Ovary (tissue), 3 donors: ENCODE data around the gene SETD2.

Experiments used
- CTCF ChIP-seq, 3 donors: fragments of 450-650 bp in 2 of 3; fragments of 200-600 bp in 1 of 3; IDR thresholded peaks; one replicate each; pipeline versions ENCODE4 v1.5.1 to v1.8.0; 2016 to 2022; ENCODE audit warnings: antibody characterized with exemption in 3 of 3, mild to moderate bottlenecking in 1 of 3
- EP300 ChIP-seq: sonication (generic); formaldehyde crosslinking; IDR thresholded peaks from one replicate; pipeline ENCODE4 v1.6.1; 2017; ENCODE audit warnings: antibody characterized with exemption
- donor health status: DM: no; HTN: no; CAD: no.

GRCh38 chr3:46993292-46993691, 170.6 kb downstream of the SETD2 start:
- no peak for TF ChIP-seq CTCF (IDR thresholded peaks at IDR 0.05)
- TF ChIP-seq EP300: no peak
